ENCODE data around the gene MEGF11.
A peak's percentile ranks its signal among the peaks of the same experiment; 100 is the strongest.

The MEGF11 gene

GRCh38 chr15:65917936-65918335 lies 335.6 kb downstream of the MEGF11 start:
- no peak for DNase-seq (ENCODE audit: low read depth)

- no peak for DNase-seq (ENCODE audit: low read depth)
Observed at GRCh38 chr15:65917407-65917756, 336.2 kb downstream of the MEGF11 start.

GRCh38 chr15:65916664-65917406 lies 336.7 kb downstream of the MEGF11 start:
- DNase-seq (ENCODE audit: low read depth), result peak; percentile 31

- no peak for DNase-seq (ENCODE audit: low read depth)
Observed at GRCh38 chr15:65916041-65916663, 337.4 kb downstream of the MEGF11 start.

GRCh38 chr15:65914981-65915925 lies 338.3 kb downstream of the MEGF11 start:
- DNase-seq (ENCODE audit: low read depth), result no peak

GRCh38 chr15:65914386-65914785 lies 339.2 kb downstream of the MEGF11 start:
- no peak for DNase-seq (ENCODE audit: low read depth)

DNA sequence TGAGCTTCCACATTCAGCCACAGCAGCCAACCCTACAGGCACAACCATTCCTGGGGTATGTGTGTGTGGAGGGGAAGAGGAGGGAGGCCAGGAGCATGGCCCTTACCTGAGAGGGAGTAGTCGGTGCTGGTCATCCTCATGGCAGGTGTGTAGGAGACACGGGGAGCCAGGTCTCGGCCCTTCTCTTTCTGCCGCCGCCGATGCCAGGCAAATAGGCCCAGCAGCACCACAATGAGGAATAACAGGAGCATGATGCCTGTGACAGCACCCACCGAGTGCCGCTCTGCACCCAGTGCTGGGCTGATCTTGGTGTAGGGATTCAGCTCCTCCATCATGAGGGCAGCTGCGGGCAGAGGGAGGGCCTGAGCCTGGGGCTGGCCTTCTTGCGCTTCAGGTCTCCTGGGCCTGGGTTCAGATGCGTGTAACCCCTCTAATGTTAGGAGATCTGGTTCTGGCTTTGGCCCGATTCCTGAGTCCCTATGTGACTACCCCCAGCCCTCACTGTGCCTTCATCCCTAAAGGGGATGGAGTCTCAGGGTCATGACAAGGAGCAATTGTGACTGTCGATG lies 339.8 kb downstream of the MEGF11 start:
- no peak for DNase-seq (ENCODE audit: low read depth)

GRCh38 chr15:65912235-65912634 lies 341.3 kb downstream of the MEGF11 start:
- DNase-seq (ENCODE audit: low read depth), result no peak

- no peak for DNase-seq (ENCODE audit: low read depth)
Observed at GRCh38 chr15:65910341-65910740, 343.2 kb downstream of the MEGF11 start.

DNA sequence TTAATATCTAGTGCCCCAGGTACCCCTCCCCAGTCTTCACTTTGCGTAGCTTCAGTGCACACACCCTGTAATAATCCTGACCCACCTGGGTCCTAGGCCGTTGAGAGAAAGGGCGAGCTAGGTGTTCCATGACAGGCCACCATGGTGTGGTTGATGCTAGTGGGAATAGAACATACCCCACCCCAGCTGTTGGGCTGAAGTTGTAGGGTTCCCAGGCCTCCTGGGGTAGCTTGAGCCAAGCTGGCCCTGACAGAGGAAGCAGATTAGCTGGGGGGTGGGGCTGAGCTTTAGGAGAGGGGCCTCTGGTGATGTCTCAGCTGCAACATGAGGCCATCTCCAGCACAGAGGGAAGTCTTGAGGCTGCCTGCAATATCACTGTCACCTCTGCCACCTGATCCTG lies 343.7 kb downstream of the MEGF11 start:
- no peak for DNase-seq (ENCODE audit: low read depth)

- DNase-seq (ENCODE audit: low read depth), result no peak
Observed at GRCh38 chr15:65908876-65909275, 344.7 kb downstream of the MEGF11 start.

GRCh38 chr15:65907661-65908060 lies 345.9 kb downstream of the MEGF11 start:
- no peak for DNase-seq (ENCODE audit: low read depth)

DNA sequence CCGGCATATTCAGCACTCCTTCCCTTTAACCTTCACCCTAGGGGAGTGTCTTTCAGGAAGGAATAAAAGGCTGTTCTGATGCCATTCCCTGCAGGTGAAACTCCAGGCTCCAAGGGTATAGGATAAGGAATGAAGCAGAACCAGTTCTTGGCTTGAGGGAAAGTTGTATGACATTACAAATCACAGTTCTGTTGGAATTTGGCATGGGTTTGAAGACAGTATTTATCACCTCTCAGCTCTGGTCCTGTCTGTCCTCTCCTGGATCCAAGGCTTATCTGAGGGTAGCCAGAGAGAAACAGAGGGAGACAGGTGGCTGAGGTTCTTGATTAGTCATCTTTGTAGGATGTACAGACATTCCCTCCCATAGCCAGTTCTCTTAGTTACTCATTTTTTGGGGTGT lies 347.2 kb downstream of the MEGF11 start:
- no peak for DNase-seq (ENCODE audit: low read depth)

DNA sequence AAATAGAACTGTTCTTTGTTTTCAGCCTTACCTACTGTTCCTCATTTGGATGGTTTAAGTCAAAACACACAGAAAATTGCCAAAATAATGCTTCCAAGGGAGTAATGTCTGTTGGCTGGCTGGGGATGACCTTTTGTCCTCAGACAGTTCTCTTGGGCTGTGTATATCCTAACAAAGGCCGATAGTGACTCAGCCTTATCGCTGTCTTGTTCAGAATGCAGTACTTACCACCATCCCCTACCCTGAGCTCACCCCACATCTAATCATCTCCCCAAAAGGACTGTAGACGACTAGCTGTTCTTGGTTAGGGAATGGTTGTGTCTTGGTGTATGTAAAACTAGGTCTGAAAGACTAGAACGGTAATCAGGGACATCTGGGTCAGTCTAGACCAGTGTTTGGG lies 349.2 kb downstream of the MEGF11 start:
- DNase-seq (ENCODE audit: low read depth), result no peak

- no peak for DNase-seq (ENCODE audit: low read depth)
Observed at GRCh38 chr15:65903296-65904073, 350.1 kb downstream of the MEGF11 start.

- DNase-seq (ENCODE audit: low read depth), result no peak
Observed at GRCh38 chr15:65902373-65902772, 351.2 kb downstream of the MEGF11 start.

GRCh38 chr15:65901836-65902235 lies 351.7 kb downstream of the MEGF11 start:
- DNase-seq (ENCODE audit: low read depth), result no peak

- DNase-seq (ENCODE audit: low read depth), result no peak
Observed at GRCh38 chr15:65901336-65901735, 352.2 kb downstream of the MEGF11 start.

- no peak for DNase-seq (ENCODE audit: low read depth)
Observed at GRCh38 chr15:65900488-65900887, 353.1 kb downstream of the MEGF11 start.

DNA sequence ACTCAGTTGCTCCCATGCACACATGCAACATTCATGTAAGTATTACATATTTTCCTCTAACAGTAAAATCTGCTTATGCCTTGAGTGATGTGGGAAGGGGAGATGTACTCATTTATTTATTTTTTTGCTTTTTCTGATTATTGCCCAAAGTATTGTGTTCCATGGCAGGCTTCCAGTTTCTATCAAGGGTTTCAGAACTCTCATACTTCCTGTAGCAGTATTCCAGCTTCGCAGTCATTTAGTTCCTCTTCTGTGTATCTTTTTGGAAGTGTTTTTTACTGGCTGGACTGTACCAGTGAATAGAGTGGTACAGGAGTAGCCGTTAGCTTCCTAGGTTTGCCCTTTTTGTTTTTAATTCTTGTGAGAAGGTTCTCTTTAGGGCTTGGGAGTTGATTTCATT lies 357.3 kb downstream of the MEGF11 start:
- no peak for DNase-seq (ENCODE audit: low read depth)

DNA sequence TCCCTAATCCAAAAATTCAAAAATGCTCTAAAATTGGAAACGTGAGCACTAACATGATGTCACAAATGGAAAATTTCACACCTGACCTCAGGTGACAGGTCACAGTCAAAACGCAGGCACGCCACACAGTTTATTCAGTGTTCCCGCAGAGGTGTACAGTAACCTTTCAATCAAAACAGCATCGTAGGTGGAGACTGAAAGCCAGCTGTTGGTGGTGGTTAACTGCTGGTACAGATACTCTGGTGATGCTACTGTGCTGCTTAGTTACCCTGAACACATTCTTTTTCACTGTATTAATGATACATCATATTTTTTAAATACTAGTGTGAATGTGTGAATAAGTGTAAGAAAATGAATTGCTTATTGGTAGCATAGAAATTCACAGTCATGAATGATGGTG lies 360.5 kb downstream of the MEGF11 start:
- no peak for DNase-seq (ENCODE audit: low read depth)

DNA sequence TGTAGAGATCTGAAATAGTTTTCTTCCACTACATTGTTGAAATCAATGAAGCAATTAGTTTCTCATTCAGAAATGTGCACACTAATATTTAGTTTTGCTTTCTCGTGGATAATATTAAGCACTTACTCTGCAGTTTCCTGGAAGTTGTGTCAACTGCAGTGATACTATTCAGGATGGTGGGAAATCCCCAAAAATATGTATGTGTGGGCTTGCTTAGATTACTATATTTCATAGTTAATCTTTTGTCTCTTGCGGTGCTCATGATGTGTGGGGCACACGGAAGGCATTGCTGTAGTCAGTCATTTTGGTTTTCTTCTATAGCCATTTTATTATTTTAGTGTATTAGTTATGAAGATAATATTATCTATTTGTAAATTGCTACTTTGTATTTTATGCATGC lies 364.6 kb downstream of the MEGF11 start:
- DNase-seq (ENCODE audit: low read depth), result no peak

Measured in GM04504 (cell line).